Endodermal cell (in vitro differentiated cells): Measurements from ENCODE around the gene COL5A2. TPM values are rescaled to one million over a fixed set of nuclear protein-coding genes. Genes with fewer than 3 reads are reported as not detected.

Source experiments
- DNase-seq: peaks from one replicate; pipeline ENCODE4 v3.0.0-alpha.2; 2017
- H3K27ac ChIP-seq: 2 replicates; pipeline ENCODE4 v1.5.1; 2013; ENCODE audit warnings: mild to moderate bottlenecking, low read depth, low read length, moderate library complexity
- H3K27me3 ChIP-seq: 2 replicates; pipeline ENCODE4 v1.6.1; 2013; ENCODE audit warnings: mild to moderate bottlenecking, low read length, moderate library complexity; ENCODE audit not compliant: insufficient read depth, control insufficient read depth, poor library complexity, severe bottlenecking
- H3K36me3 ChIP-seq: 2 replicates; pipeline ENCODE4 v1.7.0; 2013; ENCODE audit warnings: mild to moderate bottlenecking, low read length, moderate library complexity; ENCODE audit not compliant: control insufficient read depth, insufficient read depth
- H3K4me1 ChIP-seq: one replicate; pipeline ENCODE4 v1.7.0; 2013; ENCODE audit warnings: low read length; ENCODE audit not compliant: control insufficient read depth, insufficient read depth
- H3K4me3 ChIP-seq: 2 replicates; pipeline ENCODE4 v1.5.1; 2013; ENCODE audit warnings: mild to moderate bottlenecking, low read length, moderate library complexity
- H3K9ac ChIP-seq: 2 replicates; pipeline ENCODE4 v1.6.1; 2013; ENCODE audit warnings: mild to moderate bottlenecking, low read length, moderate library complexity; ENCODE audit not compliant: poor library complexity, severe bottlenecking; ENCODE audit errors: extremely low read depth
- H3K9me3 ChIP-seq: 2 replicates; pipeline ENCODE4 v1.6.1; 2013; ENCODE audit warnings: mild to moderate bottlenecking, low read length, moderate library complexity; ENCODE audit not compliant: control insufficient read depth
- H3K27ac Mint-ChIP-seq: 2 replicates; pipeline ENCODE4 v1.8.0; 2020; ENCODE audit warnings: mixed read lengths
- H3K27me3 Mint-ChIP-seq: 2 replicates; pipeline ENCODE4 v1.8.0; 2021; ENCODE audit warnings: mild to moderate bottlenecking, mixed read lengths; ENCODE audit not compliant: insufficient read depth
- H3K36me3 Mint-ChIP-seq: 2 replicates; pipeline ENCODE4 v1.8.0; 2020; ENCODE audit warnings: low read depth, mixed read lengths
- H3K4me1 Mint-ChIP-seq: 2 replicates; pipeline ENCODE4 v1.8.0; 2020; ENCODE audit warnings: mixed read lengths
- H3K4me3 Mint-ChIP-seq: 2 replicates; pipeline ENCODE4 v1.8.0; 2020; ENCODE audit warnings: mild to moderate bottlenecking, moderate library complexity, mixed read lengths
- H3K9me3 Mint-ChIP-seq: 2 replicates; pipeline ENCODE4 v1.8.0; 2020; ENCODE audit warnings: mild to moderate bottlenecking, mixed read lengths
- CTCF ChIP-seq: fragments of 200-600 bp; sonication (generic); conservative IDR thresholded peaks from 2 replicates; pipeline ENCODE4 v1.5.0; 2021; ENCODE audit warnings: antibody characterized with exemption, mild to moderate bottlenecking
- WGBS, 2 experiments: methylation state at CpG; one replicate each; pipeline versions ENCODE4 v1.1.5 to v1.1.7; 2013; ENCODE audit warnings: missing lambda C conversion rate in 2 of 2, mixed read lengths in 1 of 2; ENCODE audit not compliant: insufficient coverage in 1 of 2, insufficient read length in 1 of 2; 5-methylcytosine and 5-hydroxymethylcytosine counted together
- total RNA-seq, 2 donors: library from RNA; stranded (reverse); fragmentation: NEBNext Ultra II Directional in 1 of 2; extraction: Animal tissue kit (Norgen Biotek cat#: 25700) in 1 of 2; gene quantifications; 2 replicates in 1 of 2; 3 replicates in 1 of 2; pipeline ENCODE4 v1.2.1, GENCODE V29; 2021

The COL5A2 gene
- total RNA-seq, 2 donors from 2014 or later, result 117 to 153 TPM

GRCh38 chr2:189178726-189179569 lies 613 bp downstream of the COL5A2 start:
- H3K27me3 ChIP-seq, result no peaks in the 10 kb centered on the region
- peak overlapping the region; percentile 67 for H3K27ac ChIP-seq
- peak overlapping the region; percentile 74 for H3K27ac Mint-ChIP-seq
- no peaks in the 10 kb centered on the region for H3K9me3 ChIP-seq
- TF ChIP-seq CTCF, result no peak
- H3K36me3 ChIP-seq, result peaks cover 5% of the 10 kb centered on the region
- peak overlapping the region; percentile 76 for H3K4me3 Mint-ChIP-seq
- 3 to 9% methylated on average over 10 to 14 of the region's 14 CpGs for WGBS, 2 experiments
- no peaks in the 10 kb centered on the region for H3K36me3 Mint-ChIP-seq
- H3K9ac ChIP-seq, result peak overlapping the region; percentile 89
- H3K9me3 Mint-ChIP-seq, result no peaks in the 10 kb centered on the region
- DNase-seq, result peak; percentile 54
- peaks cover 3% of the 10 kb centered on the region for H3K4me1 ChIP-seq
- H3K27me3 Mint-ChIP-seq, result no peaks in the 10 kb centered on the region
- H3K4me3 ChIP-seq, result peak overlapping the region; percentile 96
- H3K4me1 Mint-ChIP-seq, result peaks cover 43% of the 10 kb centered on the region

- H3K36me3 ChIP-seq, result peaks cover 7% of the 10 kb centered on the region
- Mint-ChIP-seq H3K9me3 (no peaks in the 10 kb centered on the region), H3K27me3 (no peaks in the 10 kb centered on the region), H3K27ac (peak overlapping the region; percentile 37), H3K4me1 (peaks cover 40% of the 10 kb centered on the region), H3K36me3 (no peaks in the 10 kb centered on the region), H3K4me3 (peak overlapping the region; percentile 76)
- H3K27me3 ChIP-seq, result no peaks in the 10 kb centered on the region
- H3K4me1 ChIP-seq, result peaks cover 3% of the 10 kb centered on the region
- no peaks in the 10 kb centered on the region for H3K9me3 ChIP-seq
- 10 to 26% methylated on average over 2 of the region's 2 CpGs for WGBS, 2 experiments
- DNase-seq, result no peak
- peak overlapping the region; percentile 96 for H3K4me3 ChIP-seq
- peak; percentile 70 for TF ChIP-seq CTCF
- H3K27ac ChIP-seq, result no peak overlapping the region
- H3K9ac ChIP-seq, result peak overlapping the region; percentile 89
Observed at GRCh38 chr2:189178054-189178453, 1.5 kb downstream of the COL5A2 start.

- H3K4me3 Mint-ChIP-seq, result peak overlapping the region; percentile 76
Observed at GRCh38 chr2:189177251-189177840, 2.2 kb downstream of the COL5A2 start.

More at GRCh38 chr2:189177251-189177840, 2.2 kb downstream of the COL5A2 start:
- no peaks in the 10 kb centered on the region for H3K9me3 ChIP-seq
- Mint-ChIP-seq H3K27ac (no peak overlapping the region), H3K27me3 (no peaks in the 10 kb centered on the region), H3K4me1 (peaks cover 37% of the 10 kb centered on the region), H3K9me3 (no peaks in the 10 kb centered on the region), H3K36me3 (no peaks in the 10 kb centered on the region)
- peaks cover 7% of the 10 kb centered on the region for H3K36me3 ChIP-seq
- no peak for DNase-seq
- H3K9ac ChIP-seq, result peak overlapping the region; percentile 89
- TF ChIP-seq CTCF, result no peak
- H3K27ac ChIP-seq, result no peak overlapping the region
- H3K4me1 ChIP-seq, result peaks cover 3% of the 10 kb centered on the region
- peak overlapping the region; percentile 96 for H3K4me3 ChIP-seq
- WGBS, 2 experiments, result 100% methylated on average over 1 of the region's 4 CpGs; no CpG with 5 or more reads in 1 of the 2 experiments
- H3K27me3 ChIP-seq, result no peaks in the 10 kb centered on the region
